Hematopoietic multipotent progenitor cell treated with erythropoietin and hydrocortisone succinate and interleukin-3 and kit ligand, for 8 days (in vitro differentiated cells): Measurements from ENCODE around the gene PDIA2.
"Not testable (repeated sequence)": the region's sequence is repeated elsewhere in the genome, so short reads cannot be mapped to it uniquely, and the experiment has no call there.

ENCODE experiments used
- DNase-seq: peaks from one replicate; pipeline ENCODE4 v3.0.0-alpha.2; 2015

The PDIA2 gene, protein sequence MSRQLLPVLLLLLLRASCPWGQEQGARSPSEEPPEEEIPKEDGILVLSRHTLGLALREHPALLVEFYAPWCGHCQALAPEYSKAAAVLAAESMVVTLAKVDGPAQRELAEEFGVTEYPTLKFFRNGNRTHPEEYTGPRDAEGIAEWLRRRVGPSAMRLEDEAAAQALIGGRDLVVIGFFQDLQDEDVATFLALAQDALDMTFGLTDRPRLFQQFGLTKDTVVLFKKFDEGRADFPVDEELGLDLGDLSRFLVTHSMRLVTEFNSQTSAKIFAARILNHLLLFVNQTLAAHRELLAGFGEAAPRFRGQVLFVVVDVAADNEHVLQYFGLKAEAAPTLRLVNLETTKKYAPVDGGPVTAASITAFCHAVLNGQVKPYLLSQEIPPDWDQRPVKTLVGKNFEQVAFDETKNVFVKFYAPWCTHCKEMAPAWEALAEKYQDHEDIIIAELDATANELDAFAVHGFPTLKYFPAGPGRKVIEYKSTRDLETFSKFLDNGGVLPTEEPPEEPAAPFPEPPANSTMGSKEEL

DNA sequence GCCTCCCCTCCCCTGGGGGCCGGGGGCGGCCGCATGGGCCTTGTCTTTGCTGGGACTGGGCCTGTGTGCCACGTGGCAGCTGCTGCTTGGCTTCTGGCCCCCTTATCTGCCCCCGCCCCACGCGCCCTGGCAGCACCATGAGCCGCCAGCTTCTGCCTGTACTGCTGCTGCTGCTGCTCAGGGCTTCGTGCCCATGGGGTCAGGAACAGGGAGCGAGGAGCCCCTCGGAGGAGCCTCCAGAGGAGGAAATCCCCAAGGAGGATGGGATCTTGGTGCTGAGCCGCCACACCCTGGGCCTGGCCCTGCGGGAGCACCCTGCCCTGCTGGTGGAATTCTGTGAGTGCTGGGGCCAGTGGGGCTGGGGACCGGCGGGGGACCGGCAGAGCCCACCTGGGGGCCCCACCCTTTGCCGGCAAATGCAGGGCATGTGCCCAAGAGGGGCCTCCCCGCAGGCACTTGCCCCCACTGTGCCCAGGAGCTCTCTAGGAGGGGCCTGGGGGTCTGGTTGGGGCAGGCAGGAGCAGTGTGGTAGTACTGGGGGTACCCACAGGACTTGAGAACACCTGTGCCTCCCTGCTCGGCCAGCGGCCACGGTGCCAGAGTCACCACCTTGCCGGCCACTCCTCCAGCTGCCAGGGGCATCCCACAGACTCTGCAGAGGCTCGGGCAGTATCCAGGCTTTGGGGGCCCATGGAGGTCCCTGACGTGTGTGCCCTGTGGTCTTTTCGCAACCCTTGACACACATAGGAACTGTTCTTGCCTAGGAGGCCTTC, at the start of gene PDIA2:
Gene PDIA2 (plus strand): TSS at position 132 of the 773 bp plus-strand sequence. CDS start 6 bp downstream, at position 138.
- peak; percentile 47 for DNase-seq

DNA sequence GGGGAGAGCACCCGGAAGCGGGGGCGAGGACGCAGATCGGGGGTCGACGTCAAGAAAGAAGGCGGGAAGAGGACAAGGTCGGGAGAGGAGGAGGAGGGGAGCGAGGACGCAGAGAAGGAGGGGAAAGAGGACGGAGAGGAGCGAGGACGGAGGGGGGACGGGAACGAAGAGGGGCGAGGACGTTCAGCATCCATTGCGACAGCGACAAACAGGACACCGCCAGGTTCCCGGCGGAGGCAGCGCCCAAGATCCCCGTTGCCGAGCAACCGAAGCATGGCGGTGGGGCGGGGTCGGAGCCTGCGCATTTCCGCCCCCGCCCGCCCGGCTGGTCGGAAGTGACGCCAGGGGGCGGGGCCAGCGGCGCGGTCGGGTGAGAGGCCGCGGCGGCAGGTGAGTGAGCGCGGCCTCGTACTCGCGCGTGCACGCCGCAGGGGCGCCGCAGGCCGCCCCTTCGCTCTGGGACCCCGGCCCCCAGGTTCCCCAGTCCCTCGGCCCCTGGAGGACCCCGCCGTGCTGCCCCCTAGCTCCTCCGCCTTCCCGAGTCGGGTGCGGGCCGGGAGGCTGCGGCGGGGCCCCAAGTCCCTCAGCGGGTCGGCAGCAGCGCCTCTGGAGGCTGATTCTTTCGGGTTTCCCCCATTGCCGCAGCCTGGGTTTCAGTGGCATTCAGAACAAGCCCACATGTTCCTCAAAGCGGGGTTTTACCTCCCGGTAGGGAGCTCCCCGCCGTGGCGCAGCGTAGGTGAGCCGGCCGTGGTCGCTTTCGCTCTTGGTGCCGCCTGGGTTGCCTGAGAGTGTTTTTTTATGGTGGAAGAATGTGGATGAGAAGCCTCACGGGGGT, 48.3 kb upstream of the PDIA2 start, which contains the start of gene FAM234A:
Gene FAM234A (plus strand): TSS at position 354 of the 838 bp plus-strand sequence. CDS start 19,593 bp downstream, outside the sequence.
- DNase-seq: peak; percentile 93

DNA sequence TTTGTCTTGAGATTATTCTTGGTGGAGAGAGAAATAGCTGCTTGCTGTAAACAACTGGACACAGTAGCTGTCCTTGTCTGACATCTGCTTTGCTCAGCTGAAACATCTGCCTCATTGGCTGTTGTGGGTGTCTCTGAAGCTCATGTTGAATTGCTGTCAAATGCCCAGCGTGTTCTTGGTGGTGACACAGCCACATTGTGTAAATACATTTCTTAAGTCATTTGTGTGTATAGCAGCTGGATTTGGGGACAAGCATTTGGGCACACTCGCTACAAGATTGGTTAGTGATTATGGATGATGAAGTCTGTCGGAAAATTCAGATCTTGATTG, 43.1 kb upstream of the PDIA2 start:
- no peak for DNase-seq

GRCh38 chr16:240559-240958, 42.4 kb upstream of the PDIA2 start:
- DNase-seq: no peak

DNA sequence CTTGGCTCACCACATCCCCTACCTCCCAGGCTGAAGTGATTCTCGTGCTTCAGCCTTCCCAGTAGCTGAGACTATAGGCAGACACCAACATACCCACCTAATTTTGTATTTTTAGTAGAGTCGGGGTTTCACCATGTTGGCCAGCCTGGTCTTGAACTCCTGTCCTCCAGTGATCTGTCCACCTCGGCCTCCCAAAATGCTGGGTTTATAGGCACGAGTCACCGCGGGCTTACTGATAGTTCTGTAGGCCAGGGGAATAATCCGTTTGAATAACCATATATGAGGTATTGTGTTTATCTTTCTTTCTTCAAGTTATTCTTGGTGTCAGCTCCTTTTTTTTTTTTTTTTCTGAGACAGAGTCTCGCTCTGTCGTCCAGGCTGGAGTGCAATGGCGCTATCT, 40.7 kb upstream of the PDIA2 start:
- DNase-seq: no peak

GRCh38 chr16:243348-243747, 39.6 kb upstream of the PDIA2 start:
- DNase-seq: no peak

DNA sequence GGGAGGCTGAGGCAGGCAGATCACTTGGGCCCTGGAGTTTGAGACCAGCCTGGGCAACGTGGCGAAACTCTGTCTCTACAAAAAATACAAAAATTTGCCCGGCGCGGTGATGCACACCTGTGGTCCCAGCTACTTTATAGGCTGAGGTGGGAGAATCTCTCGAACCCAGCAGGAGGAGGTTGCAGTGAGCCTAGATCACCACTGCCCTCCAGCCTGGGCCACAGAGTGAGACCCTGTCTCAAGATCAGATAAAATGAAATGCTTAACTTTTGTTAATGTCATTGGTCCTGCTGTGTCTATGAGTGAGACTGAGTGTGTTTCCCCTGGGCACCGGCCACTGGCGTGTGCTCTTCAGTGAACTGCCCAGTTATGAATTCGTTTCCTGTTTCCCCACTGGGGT, 37.9 kb upstream of the PDIA2 start:
- DNase-seq: no peak

- DNase-seq: no peak
Observed at GRCh38 chr16:247027-247426, 35.9 kb upstream of the PDIA2 start.

DNA sequence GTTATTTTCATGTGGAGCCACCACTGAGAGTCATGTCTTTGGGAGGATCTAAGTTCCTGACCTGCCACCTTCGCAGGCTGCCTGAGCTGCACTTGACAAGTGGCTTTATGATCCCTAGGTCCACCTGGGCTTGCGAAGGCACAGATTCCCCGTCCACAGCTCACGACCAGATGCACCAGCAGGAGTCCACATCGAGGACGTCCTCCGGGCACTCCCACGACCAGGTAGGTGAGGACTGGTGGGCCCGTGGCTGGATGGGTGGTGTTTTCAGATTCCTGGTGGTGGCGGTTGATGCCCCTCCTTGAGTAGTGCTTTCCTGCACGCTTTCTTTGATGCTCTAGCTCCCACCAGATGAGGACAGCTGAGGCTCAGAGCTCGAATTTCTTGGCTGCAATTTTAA, 33.5 kb upstream of the PDIA2 start:
- no peak for DNase-seq

DNA sequence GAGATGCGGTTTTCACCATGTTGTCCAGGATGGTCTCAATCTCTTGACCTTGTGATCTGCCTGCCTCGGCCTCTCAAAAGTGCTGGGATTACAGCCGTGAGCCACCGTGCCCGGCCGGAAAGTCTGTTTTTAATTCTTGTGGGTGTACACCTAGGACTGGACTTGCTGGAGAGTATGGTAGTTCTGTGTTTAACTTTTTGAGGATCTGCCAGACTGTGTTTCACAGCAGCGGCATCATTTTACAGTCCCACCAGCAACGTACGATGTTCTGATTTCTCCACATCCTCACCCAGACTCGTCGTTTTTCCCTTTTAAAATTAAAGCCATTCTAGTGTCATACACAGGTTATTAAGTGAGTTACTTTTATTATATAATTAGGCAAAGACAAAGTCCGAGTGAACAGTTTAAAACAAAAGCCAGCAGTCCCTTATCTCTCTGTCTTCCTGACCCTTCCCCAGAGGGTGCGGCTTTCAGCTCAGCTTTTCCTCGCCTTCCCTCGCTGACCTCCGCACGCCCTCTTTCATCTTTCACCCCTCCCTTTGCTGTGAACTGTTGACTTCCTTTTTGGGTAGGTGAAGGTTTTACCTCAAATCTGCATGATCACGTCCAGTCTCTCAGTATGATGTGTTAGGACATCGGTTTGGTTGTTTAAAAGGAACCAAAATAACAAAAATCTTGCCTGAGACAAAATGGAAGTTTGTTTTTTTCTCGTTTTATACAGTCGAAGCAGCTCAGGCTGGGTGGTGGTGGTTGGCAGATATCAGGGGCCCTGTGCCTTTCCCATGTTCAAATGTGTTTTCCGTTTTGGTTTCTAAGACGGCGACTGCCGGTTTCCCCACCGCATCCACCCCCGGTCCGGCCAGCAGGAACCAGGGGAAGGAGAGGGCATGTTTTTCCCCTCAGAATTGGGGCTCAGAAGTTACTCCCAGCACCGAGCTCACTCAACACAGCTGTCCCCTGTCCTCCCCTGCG, 30.3 kb upstream of the PDIA2 start:
- DNase-seq: no peak

- DNase-seq: no peak
Observed at GRCh38 chr16:253833-254232, 29.1 kb upstream of the PDIA2 start.

DNA sequence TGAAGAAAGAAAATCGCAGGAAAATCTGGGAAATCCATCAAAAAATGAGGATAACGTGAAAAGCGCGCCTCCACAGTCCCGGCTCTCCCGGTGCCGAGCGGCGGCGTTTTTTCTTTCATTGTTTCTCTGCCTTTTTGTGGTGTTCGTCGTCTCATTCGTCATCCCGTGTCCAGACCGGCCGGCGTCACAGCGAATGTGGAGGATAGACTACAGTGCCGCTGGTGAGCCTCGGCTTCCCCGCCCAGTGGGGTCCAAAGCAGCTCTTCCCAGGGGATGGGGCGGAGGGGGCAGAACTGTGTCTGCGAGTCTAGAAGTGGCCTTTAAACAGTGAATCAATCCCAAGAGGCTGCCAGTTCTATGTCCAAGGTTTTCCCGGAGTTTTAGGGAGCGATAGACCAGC, 28.5 kb upstream of the PDIA2 start:
- no peak for DNase-seq

DNA sequence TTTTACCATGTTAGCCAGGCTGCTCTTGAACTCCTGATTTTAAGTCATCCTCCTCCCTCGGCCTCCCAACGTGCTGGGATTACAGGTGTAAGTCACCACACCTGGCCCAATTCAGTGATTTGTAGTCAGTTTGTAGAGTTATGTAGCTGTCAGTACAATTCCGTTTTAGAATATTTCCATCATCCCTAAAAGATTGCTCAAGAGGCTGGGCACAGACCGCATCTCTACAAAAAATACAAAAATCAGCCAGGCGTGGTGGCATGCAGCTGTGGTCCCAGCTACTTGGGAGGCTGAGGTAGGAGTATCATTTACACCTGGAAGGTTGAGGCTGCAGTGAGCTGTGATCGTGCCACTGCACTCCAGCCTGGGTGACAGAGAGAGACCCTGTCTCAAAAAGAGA, 27.8 kb upstream of the PDIA2 start:
- DNase-seq: no peak

DNA sequence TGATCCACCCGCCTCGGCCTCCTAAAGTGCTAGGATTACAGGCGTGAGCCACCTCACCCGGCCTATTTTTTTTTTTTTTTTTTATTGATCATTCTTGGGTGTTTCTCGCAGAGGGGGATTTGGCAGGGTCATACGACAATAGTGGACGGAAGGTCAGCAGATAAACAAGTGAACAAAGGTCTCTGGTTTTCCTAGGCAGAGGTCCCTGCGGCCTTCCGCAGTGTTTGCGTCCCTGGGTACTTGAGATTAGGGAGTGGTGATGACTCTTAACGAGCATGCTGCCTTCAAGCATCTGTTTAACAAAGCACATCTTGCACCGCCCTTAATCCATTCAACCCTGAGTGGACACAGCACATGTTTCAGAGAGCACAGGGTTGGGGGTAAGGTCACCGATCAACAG, 24.9 kb upstream of the PDIA2 start:
- DNase-seq: not testable (repeated sequence)

DNA sequence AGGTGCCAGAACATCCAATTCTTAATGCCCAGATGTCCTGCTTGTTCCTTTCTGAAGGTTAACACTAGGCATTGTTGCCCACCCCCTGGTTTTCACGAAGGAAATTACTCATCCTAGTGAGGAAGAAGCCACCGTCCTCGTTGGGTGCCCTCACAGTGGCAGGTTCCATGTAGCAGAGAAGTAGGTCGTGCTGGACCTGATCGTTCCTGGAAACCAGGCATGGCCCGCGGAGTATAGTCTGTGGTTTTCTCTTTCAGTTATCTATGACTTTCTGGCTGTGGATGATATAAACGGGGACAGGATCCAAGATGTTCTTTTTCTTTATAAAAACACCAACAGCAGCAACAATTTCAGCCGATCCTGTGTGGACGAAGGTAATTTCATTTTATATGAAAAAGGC, 23.7 kb upstream of the PDIA2 start:
- peak; percentile 82 for DNase-seq

DNA sequence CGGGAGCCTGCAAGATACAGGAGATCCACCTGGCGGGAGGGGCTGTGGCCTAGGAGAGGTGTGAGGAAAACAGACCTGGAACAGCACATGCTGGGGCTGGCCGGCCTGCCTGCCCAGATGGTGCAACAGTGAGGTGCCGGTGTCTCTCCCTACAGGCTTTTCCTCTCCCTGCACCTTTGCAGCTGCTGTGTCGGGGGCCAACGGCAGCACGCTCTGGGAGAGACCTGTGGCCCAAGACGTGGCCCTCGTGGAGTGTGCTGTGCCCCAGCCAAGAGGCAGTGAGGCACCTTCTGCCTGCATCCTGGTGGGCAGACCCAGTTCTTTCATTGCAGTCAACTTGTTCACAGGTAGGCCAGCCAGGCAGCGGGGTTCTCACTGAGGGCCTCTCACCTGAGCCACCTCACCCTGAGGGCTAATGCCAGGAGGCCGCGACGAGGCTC, 23.1 kb upstream of the PDIA2 start:
- DNase-seq: no peak

DNA sequence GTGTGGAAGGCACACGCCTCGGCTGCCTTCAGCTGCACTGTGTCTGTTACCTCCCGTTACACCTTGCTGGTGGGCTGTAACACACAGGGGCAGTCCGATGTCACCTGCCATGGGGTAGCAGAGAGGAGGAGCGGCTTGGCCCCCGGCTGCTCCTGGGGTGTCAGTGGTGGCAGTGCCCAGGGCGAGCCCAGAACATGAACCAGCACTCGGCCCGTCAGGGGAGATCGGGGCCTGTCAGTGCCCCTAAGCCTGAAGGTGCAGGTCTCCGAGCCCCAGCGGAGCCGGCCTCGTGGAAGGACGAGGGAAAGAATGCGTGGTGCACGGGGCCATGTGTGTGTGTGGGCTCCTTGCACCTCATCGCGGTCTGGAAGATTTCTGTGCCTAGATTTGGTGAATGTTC, 22.6 kb upstream of the PDIA2 start:
- DNase-seq: no peak

DNA sequence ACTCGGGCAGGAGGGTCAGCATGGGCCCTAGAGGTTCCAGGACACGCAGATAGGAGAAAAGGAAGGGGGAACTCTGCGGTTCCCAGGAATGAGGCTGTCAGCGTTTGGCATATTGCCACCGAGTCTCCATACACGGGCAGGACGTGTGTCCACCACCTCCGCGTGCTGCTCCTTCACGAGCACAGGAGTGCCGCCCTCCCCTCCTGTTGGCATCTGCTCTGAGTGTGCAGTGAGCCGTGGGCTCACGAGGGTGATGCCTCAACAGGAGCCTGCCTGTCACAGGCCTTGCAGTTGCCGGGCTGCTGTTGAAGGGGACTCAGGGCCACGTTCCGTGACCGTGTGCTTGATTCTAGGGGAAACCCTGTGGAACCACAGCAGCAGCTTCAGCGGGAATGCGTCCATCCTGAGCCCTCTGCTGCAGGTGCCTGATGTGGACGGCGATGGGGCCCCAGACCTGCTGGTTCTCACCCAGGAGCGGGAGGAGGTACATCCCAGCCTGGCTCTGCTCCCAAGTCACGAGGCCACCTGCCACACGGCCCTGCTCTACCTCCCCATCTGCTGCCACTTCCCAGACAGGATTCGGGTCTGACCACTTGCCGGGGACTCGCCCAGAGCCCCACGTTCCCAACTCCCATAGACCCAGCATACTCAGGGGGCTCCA, 21.8 kb upstream of the PDIA2 start:
- no peak for DNase-seq

DNA sequence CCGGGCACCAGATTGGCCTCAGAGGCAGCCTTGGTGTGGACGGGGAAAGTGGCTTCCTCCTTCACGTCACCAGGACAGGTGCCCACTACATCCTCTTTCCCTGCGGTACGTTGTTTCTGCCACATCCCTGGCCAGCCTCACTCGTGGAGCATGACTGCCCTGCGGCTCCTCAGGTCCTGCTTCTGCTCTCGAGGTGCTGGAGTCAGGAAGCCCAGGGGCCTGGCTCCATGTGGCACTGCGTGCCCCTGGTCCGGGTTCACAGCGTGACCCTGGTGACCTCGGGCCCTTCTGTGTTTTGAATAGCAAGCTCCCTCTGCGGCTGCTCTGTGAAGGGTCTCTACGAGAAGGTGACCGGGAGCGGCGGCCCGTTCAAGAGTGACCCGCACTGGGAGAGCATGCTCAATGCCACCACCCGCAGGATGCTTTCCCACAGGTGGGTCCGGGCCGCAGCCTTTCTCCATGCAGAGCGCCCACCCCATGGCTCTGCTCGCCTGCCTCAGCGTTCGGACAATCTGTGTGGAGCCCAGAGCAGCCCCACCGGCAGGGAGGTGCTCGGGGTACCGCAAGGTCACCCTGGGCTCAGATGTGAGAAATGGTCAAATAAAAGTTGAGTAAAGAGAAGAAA, 20.7 kb upstream of the PDIA2 start:
- no peak for DNase-seq

- no peak for DNase-seq
Observed at GRCh38 chr16:263182-263774, 19.7 kb upstream of the PDIA2 start.
